ENCODE data around the gene ATAD3B.

DNA sequence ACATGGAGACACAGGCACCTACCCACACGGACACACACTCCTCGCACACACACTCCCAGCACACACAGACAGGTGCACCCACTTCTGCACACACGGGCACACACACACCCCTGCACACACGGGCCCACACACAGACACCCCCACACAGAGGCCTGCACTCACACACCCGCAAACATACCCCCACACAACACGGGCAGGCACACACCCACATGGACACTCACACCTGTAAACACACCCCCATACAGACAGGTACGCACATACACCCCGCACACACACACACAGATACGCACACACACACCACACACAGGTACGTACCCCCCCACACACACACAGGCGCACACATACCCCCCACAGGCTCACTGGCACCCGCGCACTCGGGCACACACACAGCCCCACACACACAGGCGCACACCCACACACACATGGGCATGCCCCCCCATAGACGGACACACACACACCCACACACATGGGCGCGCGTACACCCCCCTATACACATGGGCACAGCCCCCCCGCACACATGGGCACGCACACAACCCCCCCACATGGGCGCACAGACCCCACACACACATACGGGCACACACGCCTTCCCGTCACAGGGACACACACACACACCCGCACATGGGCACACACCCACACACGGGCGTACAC lies 46.5 kb downstream of the ATAD3B start:
- TF ChIP-seq, protein P1, sequence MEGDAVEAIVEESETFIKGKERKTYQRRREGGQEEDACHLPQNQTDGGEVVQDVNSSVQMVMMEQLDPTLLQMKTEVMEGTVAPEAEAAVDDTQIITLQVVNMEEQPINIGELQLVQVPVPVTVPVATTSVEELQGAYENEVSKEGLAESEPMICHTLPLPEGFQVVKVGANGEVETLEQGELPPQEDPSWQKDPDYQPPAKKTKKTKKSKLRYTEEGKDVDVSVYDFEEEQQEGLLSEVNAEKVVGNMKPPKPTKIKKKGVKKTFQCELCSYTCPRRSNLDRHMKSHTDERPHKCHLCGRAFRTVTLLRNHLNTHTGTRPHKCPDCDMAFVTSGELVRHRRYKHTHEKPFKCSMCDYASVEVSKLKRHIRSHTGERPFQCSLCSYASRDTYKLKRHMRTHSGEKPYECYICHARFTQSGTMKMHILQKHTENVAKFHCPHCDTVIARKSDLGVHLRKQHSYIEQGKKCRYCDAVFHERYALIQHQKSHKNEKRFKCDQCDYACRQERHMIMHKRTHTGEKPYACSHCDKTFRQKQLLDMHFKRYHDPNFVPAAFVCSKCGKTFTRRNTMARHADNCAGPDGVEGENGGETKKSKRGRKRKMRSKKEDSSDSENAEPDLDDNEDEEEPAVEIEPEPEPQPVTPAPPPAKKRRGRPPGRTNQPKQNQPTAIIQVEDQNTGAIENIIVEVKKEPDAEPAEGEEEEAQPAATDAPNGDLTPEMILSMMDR (IDR thresholded peaks at IDR 0.05), result no peak
- TF ChIP-seq POLR2A (IDR thresholded peaks at IDR 0.05), result no peak
